SK-N-SH treated with all-trans-retinoic acid at 6 μM for 48 hours (cell line): Measurements from ENCODE around the gene SUN3.

Experiments
- ARNTL ChIP-seq: fragments of 450-650 bp; formaldehyde crosslinking; IDR thresholded peaks from 2 replicates; pipeline ENCODE4 v1.5.0; 2020; ENCODE audit warnings: low read depth, mild to moderate bottlenecking, moderate library complexity, borderline replicate concordance
- BACH2 ChIP-seq: fragments of 250-450 bp; sonication (Bioruptor Pico); IDR thresholded peaks from 2 replicates; pipeline ENCODE4 v1.9.0; 2021; ENCODE audit warnings: mild to moderate bottlenecking, borderline replicate concordance
- CREB5 ChIP-seq: fragments of 250-450 bp; sonication (Bioruptor Pico); IDR thresholded peaks from 2 replicates; pipeline ENCODE4 v1.5.1; 2020; ENCODE audit warnings: low read depth, mild to moderate bottlenecking, moderate library complexity
- CSRNP3 ChIP-seq: fragments of 250-450 bp; sonication (Bioruptor Pico); IDR thresholded peaks from 2 replicates; pipeline ENCODE4 v1.5.1; 2021; ENCODE audit warnings: mild to moderate bottlenecking, moderate library complexity
- ESRRG ChIP-seq: fragments of 250-450 bp; sonication (Bioruptor Pico); IDR thresholded peaks from 2 replicates; pipeline ENCODE4 v1.6.1; 2021; ENCODE audit warnings: mild to moderate bottlenecking
- PATZ1 ChIP-seq: fragments of 250-450 bp; sonication (Bioruptor Pico); IDR thresholded peaks from 2 replicates; pipeline ENCODE4 v1.8.0; 2020; ENCODE audit warnings: mild to moderate bottlenecking, moderate library complexity, borderline replicate concordance
- SNAI2 ChIP-seq: fragments of 250-450 bp; sonication (Bioruptor Pico); IDR thresholded peaks from 2 replicates; pipeline ENCODE4 v1.5.0; 2020; ENCODE audit warnings: mild to moderate bottlenecking, moderate library complexity
- ZNF70 ChIP-seq: fragments of 450-650 bp; formaldehyde crosslinking; IDR thresholded peaks from 2 replicates; pipeline ENCODE4 v1.5.0; 2020; ENCODE audit warnings: mild to moderate bottlenecking, moderate library complexity
- ZNF8 ChIP-seq: fragments of 450-650 bp; formaldehyde crosslinking; IDR thresholded peaks from 2 replicates; pipeline ENCODE4 v1.5.0; 2020; ENCODE audit warnings: mild to moderate bottlenecking, moderate library complexity
- TF ChIP-seq, protein P1 (sequence below): fragments of 250-450 bp; sonication (Bioruptor Pico); IDR thresholded peaks from 2 replicates; pipeline ENCODE4 v1.8.0; 2021; ENCODE audit warnings: low read depth, mild to moderate bottlenecking, moderate library complexity, borderline replicate concordance

DNA sequence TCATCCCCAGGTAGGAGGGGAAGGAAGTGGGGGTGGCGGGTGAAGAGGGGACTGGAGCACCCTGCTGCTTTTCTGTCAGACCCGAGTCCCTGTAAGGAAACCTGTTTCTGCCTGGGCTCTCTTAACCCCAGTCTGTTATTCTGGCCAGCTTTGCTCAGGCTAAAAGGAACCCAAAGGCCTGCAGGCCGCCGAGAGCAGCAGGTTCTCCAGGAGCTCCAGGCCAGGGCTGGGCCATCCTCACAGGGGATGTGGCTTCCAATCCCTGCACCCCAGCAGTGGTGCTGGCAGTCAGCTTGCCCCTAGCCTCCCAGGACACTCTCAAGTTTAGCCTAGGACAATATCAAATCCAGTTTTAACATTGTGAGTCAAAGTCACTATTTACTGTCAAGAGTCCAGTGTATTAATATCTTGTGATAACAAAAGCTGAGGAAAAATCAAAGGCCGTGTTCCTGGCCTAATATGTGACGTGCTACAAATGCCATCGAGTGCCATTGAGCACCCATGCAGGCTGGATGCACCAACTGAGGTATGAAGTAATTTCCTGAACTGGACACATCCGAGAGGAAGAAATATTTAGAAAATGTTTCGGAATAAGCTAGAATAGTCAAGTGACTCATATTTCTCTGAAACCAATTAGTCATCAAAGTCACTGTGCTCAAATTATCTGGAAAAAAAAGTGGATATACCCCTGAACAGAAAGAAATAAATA, 87.6 kb downstream of the SUN3 start:
- TF ChIP-seq ZNF8 (CRISPR knock-in tag), result no peak
- no peak for TF ChIP-seq SNAI2 (CRISPR knock-in tag)
- no peak for TF ChIP-seq ESRRG
- TF ChIP-seq BACH2 (CRISPR knock-in tag), result no peak
- no peak for TF ChIP-seq PATZ1 (CRISPR knock-in tag)
- no peak for TF ChIP-seq CREB5 (CRISPR knock-in tag)
- TF ChIP-seq ARNTL, result no peak
- no peak for TF ChIP-seq ZNF70 (CRISPR knock-in tag)
- TF ChIP-seq CSRNP3 (CRISPR knock-in tag), result no peak
- TF ChIP-seq, protein P1, sequence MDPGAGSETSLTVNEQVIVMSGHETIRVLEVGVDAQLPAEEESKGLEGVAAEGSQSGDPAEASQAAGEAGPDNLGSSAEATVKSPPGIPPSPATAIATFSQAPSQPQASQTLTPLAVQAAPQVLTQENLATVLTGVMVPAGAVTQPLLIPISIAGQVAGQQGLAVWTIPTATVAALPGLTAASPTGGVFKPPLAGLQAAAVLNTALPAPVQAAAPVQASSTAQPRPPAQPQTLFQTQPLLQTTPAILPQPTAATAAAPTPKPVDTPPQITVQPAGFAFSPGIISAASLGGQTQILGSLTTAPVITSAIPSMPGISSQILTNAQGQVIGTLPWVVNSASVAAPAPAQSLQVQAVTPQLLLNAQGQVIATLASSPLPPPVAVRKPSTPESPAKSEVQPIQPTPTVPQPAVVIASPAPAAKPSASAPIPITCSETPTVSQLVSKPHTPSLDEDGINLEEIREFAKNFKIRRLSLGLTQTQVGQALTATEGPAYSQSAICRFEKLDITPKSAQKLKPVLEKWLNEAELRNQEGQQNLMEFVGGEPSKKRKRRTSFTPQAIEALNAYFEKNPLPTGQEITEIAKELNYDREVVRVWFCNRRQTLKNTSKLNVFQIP, result no peak
